KMS-11 (cell line): ENCODE measurements around the gene DHX35.

Experiments
- H2AFZ ChIP-seq: fragments of 200-600 bp; sonication (generic); 2 replicates; pipeline ENCODE4 v1.6.1; 2016; ENCODE audit warnings: antibody characterized with exemption, mixed run types, low read depth
- H3K27ac ChIP-seq: fragments of 200-600 bp; sonication (generic); 2 replicates; pipeline ENCODE4 v1.6.1; 2016; ENCODE audit warnings: mild to moderate bottlenecking, mixed run types
- H3K27me3 ChIP-seq: fragments of 200-600 bp; sonication (generic); 2 replicates; pipeline ENCODE4 v1.6.1; 2017; ENCODE audit warnings: mild to moderate bottlenecking, low read depth, mixed run types, moderate library complexity; ENCODE audit not compliant: insufficient read depth
- H3K36me3 ChIP-seq: fragments of 200-600 bp; sonication (generic); 2 replicates; pipeline ENCODE4 v1.6.1; 2017; ENCODE audit warnings: mild to moderate bottlenecking, mixed run types; ENCODE audit not compliant: insufficient read depth
- H3K4me1 ChIP-seq: fragments of 200-600 bp; sonication (generic); 2 replicates; pipeline ENCODE4 v1.6.1; 2016; ENCODE audit warnings: mild to moderate bottlenecking, low read depth, mixed run types; ENCODE audit not compliant: poor library complexity, severe bottlenecking
- H3K4me2 ChIP-seq: fragments of 200-600 bp; sonication (generic); 2 replicates; pipeline ENCODE4 v1.7.0; 2016; ENCODE audit warnings: mild to moderate bottlenecking, mixed run types
- H3K4me3 ChIP-seq: fragments of 200-600 bp; sonication (generic); IDR thresholded peaks from 2 replicates; pipeline ENCODE4 v1.6.1; 2017; ENCODE audit warnings: low read depth, low read length, mixed read lengths; ENCODE audit not compliant: insufficient read depth
- H3K79me2 ChIP-seq: fragments of 200-600 bp; sonication (generic); 2 replicates; pipeline ENCODE4 v1.6.1; 2016; ENCODE audit warnings: low read depth, mixed run types; ENCODE audit not compliant: insufficient read depth
- H3K9ac ChIP-seq: fragments of 200-600 bp; sonication (generic); 2 replicates; pipeline ENCODE4 v1.6.1; 2016; ENCODE audit warnings: mild to moderate bottlenecking, mixed run types
- H4K20me1 ChIP-seq: fragments of 200-600 bp; sonication (generic); 2 replicates; pipeline ENCODE4 v1.6.1; 2016; ENCODE audit warnings: mild to moderate bottlenecking, mixed run types; ENCODE audit not compliant: insufficient read depth
- TF ChIP-seq, protein P1 (sequence below): fragments of 200-600 bp; sonication (generic); conservative IDR thresholded peaks from 2 replicates; pipeline ENCODE4 v1.6.1; 2017; ENCODE audit warnings: low read depth, mild to moderate bottlenecking, antibody characterized with exemption, low read length, moderate library complexity, mixed read lengths

Gene DHX35

GRCh38 chr20:39019027-39019426, 56.9 kb downstream of the DHX35 start:
- Histone ChIP-seq H3K27me3 (no peaks in the 10 kb centered on the region), H3K4me1 (peaks cover 32% of the 10 kb centered on the region), H3K36me3 (0 out of 2 replicates have a peak, but pooled peaks cover 5% of the 10 kb centered on the region), H3K27ac (no peak overlapping the region), H3K9ac (no peak overlapping the region), H3K4me3 (no peak overlapping the region), H3K4me2 (peak overlapping the region; percentile 53; the same call in 1 of the 2 replicates), H3K79me2 (no peaks in the 10 kb centered on the region), H4K20me1 (peaks cover 4% of the 10 kb centered on the region; the same call in 1 of the 2 replicates), H2AFZ (no peak overlapping the region)
- TF ChIP-seq, protein P1, sequence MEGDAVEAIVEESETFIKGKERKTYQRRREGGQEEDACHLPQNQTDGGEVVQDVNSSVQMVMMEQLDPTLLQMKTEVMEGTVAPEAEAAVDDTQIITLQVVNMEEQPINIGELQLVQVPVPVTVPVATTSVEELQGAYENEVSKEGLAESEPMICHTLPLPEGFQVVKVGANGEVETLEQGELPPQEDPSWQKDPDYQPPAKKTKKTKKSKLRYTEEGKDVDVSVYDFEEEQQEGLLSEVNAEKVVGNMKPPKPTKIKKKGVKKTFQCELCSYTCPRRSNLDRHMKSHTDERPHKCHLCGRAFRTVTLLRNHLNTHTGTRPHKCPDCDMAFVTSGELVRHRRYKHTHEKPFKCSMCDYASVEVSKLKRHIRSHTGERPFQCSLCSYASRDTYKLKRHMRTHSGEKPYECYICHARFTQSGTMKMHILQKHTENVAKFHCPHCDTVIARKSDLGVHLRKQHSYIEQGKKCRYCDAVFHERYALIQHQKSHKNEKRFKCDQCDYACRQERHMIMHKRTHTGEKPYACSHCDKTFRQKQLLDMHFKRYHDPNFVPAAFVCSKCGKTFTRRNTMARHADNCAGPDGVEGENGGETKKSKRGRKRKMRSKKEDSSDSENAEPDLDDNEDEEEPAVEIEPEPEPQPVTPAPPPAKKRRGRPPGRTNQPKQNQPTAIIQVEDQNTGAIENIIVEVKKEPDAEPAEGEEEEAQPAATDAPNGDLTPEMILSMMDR = no peak

- Histone ChIP-seq H3K27ac (no peak overlapping the region; the same call in 1 of the 2 replicates), H3K79me2 (no peaks in the 10 kb centered on the region), H3K4me3 (no peak overlapping the region), H4K20me1 (peaks cover 4% of the 10 kb centered on the region; the same call in 1 of the 2 replicates), H3K27me3 (no peaks in the 10 kb centered on the region), H2AFZ (no peak overlapping the region), H3K4me2 (peak overlapping the region; percentile 53), H3K4me1 (peaks cover 32% of the 10 kb centered on the region), H3K36me3 (0 out of 2 replicates have a peak, but pooled peaks cover 5% of the 10 kb centered on the region), H3K9ac (no peak overlapping the region)
- TF ChIP-seq, protein P1 = no peak
These were observed 57.7 kb downstream of the DHX35 start for GRCh38 chr20:39019805-39020325.

DNA sequence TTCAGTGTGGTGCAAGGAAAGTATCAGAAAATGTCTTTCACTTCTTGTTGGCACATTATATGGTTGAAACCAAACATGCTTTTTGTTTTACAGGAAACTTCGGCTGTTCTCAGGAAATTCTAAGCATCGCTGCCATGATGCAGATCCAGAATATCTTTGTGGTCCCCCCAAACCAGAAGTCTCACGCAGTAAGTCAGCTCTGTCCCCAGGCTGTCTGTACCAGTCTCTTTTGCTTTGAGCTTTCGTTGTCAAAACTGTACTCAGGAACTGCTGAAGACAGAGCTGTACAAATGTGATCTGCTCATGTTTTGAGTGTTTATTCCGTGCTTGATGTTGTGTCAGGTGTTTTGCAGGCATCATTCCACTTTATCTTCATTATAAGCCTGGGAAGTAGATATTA, 59.6 kb downstream of the DHX35 start:
- H3K79me2 ChIP-seq = no peaks in the 10 kb centered on the region
- TF ChIP-seq, protein P1 = no peak
- no peak overlapping the region for H3K9ac ChIP-seq
- peaks cover 32% of the 10 kb centered on the region for H3K4me1 ChIP-seq
- H3K36me3 ChIP-seq = no peaks in the 10 kb centered on the region
- H4K20me1 ChIP-seq = peaks cover 4% of the 10 kb centered on the region; the same call in 1 of the 2 replicates
- no peak overlapping the region for H3K27ac ChIP-seq
- H3K27me3 ChIP-seq = no peaks in the 10 kb centered on the region
- no peak overlapping the region for H3K4me2 ChIP-seq
- H3K4me3 ChIP-seq = no peak overlapping the region
- H2AFZ ChIP-seq = no peak overlapping the region

GRCh38 chr20:39025883-39026282, 63.7 kb downstream of the DHX35 start:
- Histone ChIP-seq H3K27me3 (no peaks in the 10 kb centered on the region), H3K36me3 (no peaks in the 10 kb centered on the region), H3K27ac (no peak overlapping the region), H3K9ac (no peak overlapping the region), H3K4me3 (no peak overlapping the region), H3K4me1 (peaks cover 7% of the 10 kb centered on the region), H3K4me2 (no peak overlapping the region), H4K20me1 (no peaks in the 10 kb centered on the region), H3K79me2 (no peaks in the 10 kb centered on the region), H2AFZ (no peak overlapping the region)
- TF ChIP-seq, protein P1 = no peak
